ENCODE measurements around the gene KLK14. TPM values are rescaled to one million over a fixed set of nuclear protein-coding genes. Genes with fewer than 3 reads are reported as not detected.

The KLK14 gene
- total and polyA plus RNA-seq, 9 donors, result 0.10 to 1.5 (median 0.32) TPM; not detected in 5

GRCh38 chr19:51083181-51083580 is 494 bp upstream of the KLK14 start:
- no peaks in the 10 kb centered on the region for H3K9me3 ChIP-seq
- H3K27me3 ChIP-seq, result no peaks in the 10 kb centered on the region
- H3K4me1 ChIP-seq (ENCODE audit: insufficient read depth), result no peaks in the 10 kb centered on the region
- TF ChIP-seq EP300 (IDR thresholded peaks at IDR 0.05), result no peak
- TF ChIP-seq POLR2A (IDR thresholded peaks at IDR 0.05), result no peak
- no peak for TF ChIP-seq CTCF (IDR thresholded peaks at IDR 0.05)
- 22 to 32% (median 28%) methylated on average over 4 of the region's 4 CpGs for WGBS, 3 donors
- intact Hi-C loops (cut with DNase I), result no loop called here
- H3K27ac ChIP-seq, result no peak overlapping the region
- no peak for DNase-seq
- H3K4me3 ChIP-seq, result no peak overlapping the region
- H3K36me3 ChIP-seq, result no peaks in the 10 kb centered on the region

GRCh38 chr19:51081476-51081875 is 1.2 kb downstream of the KLK14 start:
- Histone ChIP-seq H3K27me3 (no peaks in the 10 kb centered on the region), H3K4me1 (ENCODE audit: insufficient read depth) (no peaks in the 10 kb centered on the region), H3K36me3 (no peaks in the 10 kb centered on the region), H3K4me3 (no peak overlapping the region), H3K27ac (no peak overlapping the region), H3K9me3 (no peaks in the 10 kb centered on the region)
- intact Hi-C loops (cut with DNase I), result no loop called here
- TF ChIP-seq POLR2A (IDR thresholded peaks at IDR 0.05) (no peak), CTCF (IDR thresholded peaks at IDR 0.05) (no peak), EP300 (IDR thresholded peaks at IDR 0.05) (no peak)
- 85 to 87% (median 85%) methylated on average over 14 of the region's 14 CpGs for WGBS, 3 donors
- DNase-seq, result no peak

- 67 to 76% (median 71%) methylated on average over 27 of the region's 27 CpGs for WGBS, 3 donors
- DNase-seq, result no peak
- TF ChIP-seq POLR2A (IDR thresholded peaks at IDR 0.05) (no peak), EP300 (IDR thresholded peaks at IDR 0.05) (no peak), CTCF (IDR thresholded peaks at IDR 0.05) (no peak)
- Histone ChIP-seq H3K4me3 (no peak overlapping the region), H3K27me3 (no peaks in the 10 kb centered on the region), H3K36me3 (no peaks in the 10 kb centered on the region), H3K27ac (no peak overlapping the region), H3K4me1 (ENCODE audit: insufficient read depth) (no peaks in the 10 kb centered on the region), H3K9me3 (no peaks in the 10 kb centered on the region)
- intact Hi-C loops (cut with DNase I), result no loop called here
These were observed 3.1 kb downstream of the KLK14 start for GRCh38 chr19:51079481-51080110.

GRCh38 chr19:51078731-51079130 is 4.0 kb downstream of the KLK14 start:
- WGBS, 3 donors, result 92 to 94% (median 93%) methylated on average over 6 of the region's 6 CpGs
- no peak overlapping the region for H3K4me3 ChIP-seq
- no peaks in the 10 kb centered on the region for H3K27me3 ChIP-seq
- H3K36me3 ChIP-seq, result no peaks in the 10 kb centered on the region
- H3K9me3 ChIP-seq, result no peaks in the 10 kb centered on the region
- no peak for DNase-seq
- H3K27ac ChIP-seq, result no peak overlapping the region
- no peaks in the 10 kb centered on the region for H3K4me1 ChIP-seq (ENCODE audit: insufficient read depth)
- intact Hi-C loops (cut with DNase I), result no loop called here
- no peak for TF ChIP-seq POLR2A (IDR thresholded peaks at IDR 0.05)
- TF ChIP-seq EP300 (IDR thresholded peaks at IDR 0.05), result no peak
- TF ChIP-seq CTCF (IDR thresholded peaks at IDR 0.05), result no peak
